22Rv1 (cell line): ENCODE results near the gene FAM24A.

Source experiments
- H3K27ac ChIP-seq: fragments of 450-650 bp; 2 replicates; pipeline ENCODE4 v1.5.1; 2017
- ZFX ChIP-seq: fragments of 450-650 bp; IDR thresholded peaks from 2 replicates; pipeline ENCODE4 v1.6.1; 2017; ENCODE audit warnings: antibody characterized with exemption, borderline replicate concordance
- TF ChIP-seq, protein P1 (sequence below): fragments of 450-650 bp; IDR thresholded peaks from 2 replicates; pipeline ENCODE4 v1.5.1; 2017; ENCODE audit warnings: mild to moderate bottlenecking

Gene FAM24A

DNA sequence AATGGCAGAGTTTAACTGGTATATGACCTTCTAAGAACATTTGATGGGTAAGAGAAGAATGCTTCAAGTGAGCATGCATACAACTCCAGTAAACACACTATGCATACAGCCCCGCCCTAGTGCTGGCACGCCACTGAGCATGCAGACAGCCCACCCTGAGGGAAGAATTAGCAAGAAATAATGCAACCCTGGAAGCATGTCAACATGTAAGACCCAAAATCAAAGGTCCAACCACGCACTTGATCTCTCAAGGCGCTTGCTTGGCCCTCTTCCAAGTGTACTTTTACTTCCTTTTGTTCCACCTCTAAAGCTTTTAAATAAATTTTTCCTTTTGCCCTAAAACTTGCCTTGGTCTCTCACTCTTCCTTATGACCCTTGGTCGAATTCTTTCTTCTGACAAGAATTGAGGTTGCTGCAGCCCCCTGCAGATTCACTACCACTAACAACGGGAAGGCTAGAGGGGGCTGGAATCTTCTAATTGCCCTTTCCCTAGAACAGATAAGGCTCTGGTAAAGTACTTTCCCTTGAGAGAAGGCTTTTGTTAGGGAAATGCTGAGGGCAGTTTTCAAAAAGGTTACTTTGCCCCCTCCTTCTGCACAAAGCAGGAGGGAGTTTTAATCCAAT is 34.5 kb upstream of the FAM24A start:
- no peak for TF ChIP-seq ZFX
- TF ChIP-seq, protein P1, sequence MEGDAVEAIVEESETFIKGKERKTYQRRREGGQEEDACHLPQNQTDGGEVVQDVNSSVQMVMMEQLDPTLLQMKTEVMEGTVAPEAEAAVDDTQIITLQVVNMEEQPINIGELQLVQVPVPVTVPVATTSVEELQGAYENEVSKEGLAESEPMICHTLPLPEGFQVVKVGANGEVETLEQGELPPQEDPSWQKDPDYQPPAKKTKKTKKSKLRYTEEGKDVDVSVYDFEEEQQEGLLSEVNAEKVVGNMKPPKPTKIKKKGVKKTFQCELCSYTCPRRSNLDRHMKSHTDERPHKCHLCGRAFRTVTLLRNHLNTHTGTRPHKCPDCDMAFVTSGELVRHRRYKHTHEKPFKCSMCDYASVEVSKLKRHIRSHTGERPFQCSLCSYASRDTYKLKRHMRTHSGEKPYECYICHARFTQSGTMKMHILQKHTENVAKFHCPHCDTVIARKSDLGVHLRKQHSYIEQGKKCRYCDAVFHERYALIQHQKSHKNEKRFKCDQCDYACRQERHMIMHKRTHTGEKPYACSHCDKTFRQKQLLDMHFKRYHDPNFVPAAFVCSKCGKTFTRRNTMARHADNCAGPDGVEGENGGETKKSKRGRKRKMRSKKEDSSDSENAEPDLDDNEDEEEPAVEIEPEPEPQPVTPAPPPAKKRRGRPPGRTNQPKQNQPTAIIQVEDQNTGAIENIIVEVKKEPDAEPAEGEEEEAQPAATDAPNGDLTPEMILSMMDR: no peak
- H3K27ac ChIP-seq: no peak overlapping the region

DNA sequence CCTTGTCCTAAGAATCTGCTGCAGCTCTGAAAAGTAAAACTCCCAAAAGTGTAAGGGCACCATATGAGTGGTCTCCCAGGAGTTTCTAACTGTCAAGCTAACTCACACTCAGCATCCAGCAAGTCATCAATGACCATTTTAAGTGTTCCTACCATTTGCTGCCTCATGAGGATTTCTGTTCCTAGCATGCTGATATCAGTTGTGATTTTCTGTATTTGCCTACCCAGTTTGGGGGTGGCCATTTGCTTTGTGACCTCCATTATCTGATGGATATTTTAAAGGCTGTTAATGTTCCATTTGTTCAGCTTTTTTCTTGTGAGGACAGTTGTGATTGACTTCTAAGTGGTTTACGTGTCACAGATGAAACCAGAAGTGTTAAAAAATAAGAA is 33.9 kb upstream of the FAM24A start:
- H3K27ac ChIP-seq: no peak overlapping the region

DNA sequence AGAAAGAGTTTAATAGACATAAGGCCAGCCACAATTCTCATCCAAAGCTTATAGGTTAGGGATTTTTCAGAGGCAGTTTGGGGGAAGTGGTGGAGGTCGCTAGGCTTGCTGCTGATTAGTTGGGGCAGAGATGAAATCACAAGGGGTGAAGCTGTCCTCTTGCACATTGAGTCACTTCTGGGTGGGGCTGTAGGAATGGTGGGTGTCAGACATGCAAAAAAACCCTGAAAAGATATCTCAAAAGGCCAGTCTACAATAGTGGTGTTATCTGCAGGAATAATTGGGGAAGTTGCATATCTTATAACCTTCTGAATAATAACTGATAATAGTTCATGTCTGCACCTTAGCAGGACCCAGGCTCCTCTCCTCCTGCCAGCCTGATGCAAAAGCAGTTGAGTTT is 33.1 kb upstream of the FAM24A start:
- H3K27ac ChIP-seq: no peak overlapping the region
- TF ChIP-seq ZFX: no peak
- TF ChIP-seq, protein P1: no peak

More for the DNA sequence above, 33.9 kb upstream of the FAM24A start:
- TF ChIP-seq, protein P1: no peak
- TF ChIP-seq ZFX: no peak

DNA sequence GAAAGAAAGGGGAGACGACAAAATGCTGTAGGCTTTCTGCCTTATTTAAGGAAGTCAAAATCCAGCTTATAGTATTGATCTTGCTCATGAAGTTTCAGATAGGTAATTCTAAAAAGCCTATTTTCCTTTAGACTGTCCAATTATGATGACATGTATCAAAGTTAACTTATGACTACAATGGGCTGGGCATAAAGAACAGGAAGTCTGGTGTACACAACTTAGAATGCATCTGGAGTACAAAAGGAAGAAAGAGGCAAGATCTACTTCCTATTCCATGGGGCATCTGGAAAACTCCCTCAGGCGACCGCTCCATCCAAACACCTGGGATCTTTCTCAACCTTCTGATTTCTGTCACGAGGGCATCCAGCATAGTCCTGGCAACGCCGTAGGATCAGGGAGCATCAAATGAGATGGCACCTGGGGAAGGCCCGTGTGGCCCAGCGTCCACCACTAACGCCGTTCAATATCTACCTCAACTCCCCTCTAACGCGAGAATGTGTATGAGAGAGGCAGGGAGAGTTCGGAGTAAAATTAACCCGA is 31.5 kb upstream of the FAM24A start:
- peak overlapping the region; percentile 95 for H3K27ac ChIP-seq
- no peak for TF ChIP-seq ZFX
- TF ChIP-seq, protein P1: no peak

DNA sequence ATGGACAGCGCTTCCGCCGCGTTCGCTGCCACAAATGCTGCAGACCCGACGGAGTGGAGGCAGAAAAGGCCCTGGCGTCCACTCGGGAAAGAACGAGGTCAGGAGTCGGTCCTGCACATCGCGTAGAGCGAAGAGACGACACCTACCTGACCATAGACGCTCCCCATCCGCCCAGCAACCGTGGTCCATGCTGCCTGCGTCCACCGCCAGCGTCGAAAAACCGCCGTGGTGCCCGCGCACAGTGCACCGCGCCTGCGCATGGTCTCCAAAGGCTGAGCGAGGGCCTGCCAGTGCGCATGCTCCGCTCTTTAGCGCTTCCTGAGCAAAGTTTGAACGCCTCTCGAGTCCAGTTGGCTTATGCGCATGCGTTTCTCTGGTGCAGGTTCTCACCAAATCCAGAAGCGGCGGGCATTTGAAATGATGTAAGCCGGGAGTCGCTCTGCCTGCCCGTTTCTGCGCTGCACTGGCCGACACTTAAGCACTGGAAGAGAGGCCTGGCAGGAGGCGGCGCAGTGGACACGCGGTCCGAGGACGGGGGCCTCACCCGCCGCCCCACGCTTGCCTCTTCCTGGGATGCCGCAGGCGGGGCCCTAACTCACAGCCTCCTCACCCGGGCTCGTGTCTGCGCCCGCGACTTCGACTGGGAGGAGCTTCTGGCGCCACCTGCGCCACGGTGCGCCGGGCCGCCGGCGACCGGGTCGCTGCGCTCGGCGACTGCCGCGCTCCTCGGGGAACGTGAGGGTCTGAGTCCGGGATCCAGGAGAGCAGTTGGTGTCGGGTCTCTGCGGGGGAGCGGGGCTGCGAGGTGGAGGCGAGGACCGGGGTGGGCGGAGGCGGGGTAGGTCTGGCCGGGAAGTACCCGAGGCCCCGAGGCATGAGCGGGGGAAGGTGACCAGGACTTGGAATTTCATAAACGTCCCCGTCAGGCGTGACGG is 30.8 kb upstream of the FAM24A start, which contains the start of gene FAM24B:
FAM24B (minus strand) TSS at position 243 of the 935 bp plus-strand sequence. CDS start 29,066 bp downstream, outside the sequence.
- TF ChIP-seq, protein P1: peak; percentile 10; the same call in 1 of the 2 replicates
- TF ChIP-seq ZFX: no peak
- peak within 1 kb of the TSS; percentile 95 for H3K27ac ChIP-seq

DNA sequence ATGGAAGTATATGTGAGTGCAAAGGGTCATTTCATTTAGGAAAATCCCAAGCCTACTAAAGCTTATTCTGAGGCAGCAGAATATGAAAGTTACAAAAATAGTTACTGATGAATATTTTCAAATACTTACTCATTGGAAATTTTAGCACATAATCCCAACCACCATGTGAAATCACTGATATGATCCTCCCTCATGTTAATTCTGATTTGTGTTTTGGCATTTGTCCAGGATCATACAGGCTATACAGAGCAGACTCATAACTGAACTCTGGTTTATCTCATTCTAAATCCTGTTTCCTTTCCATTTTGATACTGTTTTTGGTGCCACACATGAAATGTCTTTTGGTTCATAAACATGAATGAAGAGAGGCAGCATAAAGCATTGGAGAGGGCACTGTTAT is 27.6 kb upstream of the FAM24A start:
- H3K27ac ChIP-seq: no peak overlapping the region
- TF ChIP-seq, protein P1: no peak
- TF ChIP-seq ZFX: no peak

DNA sequence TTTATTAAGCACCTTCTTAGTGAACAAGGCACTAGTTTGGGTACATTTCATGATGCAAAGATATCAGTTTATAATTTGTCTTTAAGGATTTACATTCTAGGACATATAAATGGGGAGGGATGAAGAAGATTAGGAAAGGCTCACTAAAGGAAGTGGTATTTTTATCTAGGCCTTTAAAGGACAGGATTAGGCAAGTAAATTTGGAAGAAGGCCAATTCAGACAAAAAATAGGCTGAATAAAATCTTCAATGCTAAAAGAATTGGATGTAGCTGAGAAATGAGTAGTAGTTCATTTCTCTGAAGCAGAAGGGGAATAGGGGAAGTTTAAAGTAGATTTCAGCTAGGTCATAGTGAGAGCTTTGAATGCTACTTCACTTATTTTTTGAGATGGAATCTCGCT is 26.2 kb upstream of the FAM24A start:
- TF ChIP-seq, protein P1: no peak
- no peak for TF ChIP-seq ZFX
- no peak overlapping the region for H3K27ac ChIP-seq
